GM18907 (cell line): ENCODE measurements around the gene FIS1.

ENCODE experiments used
- ATAC-seq: cut with Tn5 transposase; IDR thresholded peaks from one replicate; pipeline ENCODE4 v1.9.1; 2021; ENCODE audit warnings: mild to moderate bottlenecking, moderate library complexity; ENCODE audit not compliant: unreplicated experiment

The FIS1 gene

GRCh38 chr7:101235050-101235449 is 9.8 kb downstream of the FIS1 start:
- ATAC-seq = no peak

GRCh38 chr7:101234636-101235035 is 10.2 kb downstream of the FIS1 start:
- no peak for ATAC-seq

- ATAC-seq = no peak
Observed at GRCh38 chr7:101233907-101234547, 10.9 kb downstream of the FIS1 start.

GRCh38 chr7:101232141-101232850 is 12.6 kb downstream of the FIS1 start:
- no peak for ATAC-seq

GRCh38 chr7:101231644-101232043 is 13.2 kb downstream of the FIS1 start:
- no peak for ATAC-seq

GRCh38 chr7:101226721-101227120 is 18.2 kb downstream of the FIS1 start:
- no peak for ATAC-seq

- no peak for ATAC-seq
Observed at GRCh38 chr7:101225650-101226049, 19.2 kb downstream of the FIS1 start.

- no peak for ATAC-seq
Observed at GRCh38 chr7:101223528-101223927, 21.4 kb downstream of the FIS1 start.

GRCh38 chr7:101222275-101222830 is 22.5 kb downstream of the FIS1 start:
- no peak for ATAC-seq

GRCh38 chr7:101220295-101220694 is 24.6 kb downstream of the FIS1 start:
- no peak for ATAC-seq

- ATAC-seq = peak; percentile 16
Observed at GRCh38 chr7:101218236-101219125, 26.4 kb downstream of the FIS1 start.

GRCh38 chr7:101217388-101218235 is 27.3 kb downstream of the FIS1 start, which contains the start of the genes PLOD3 and ZNHIT1:
Gene PLOD3, minus strand, starts transcription at chr7:101217581. Its CDS starts 307 bp downstream, at chr7:101217274.
Gene ZNHIT1, plus strand, starts transcription at chr7:101218165. Its CDS starts 31 bp downstream, at chr7:101218196.
- ATAC-seq = peak; percentile 69

GRCh38 chr7:101216860-101217387 is 28.0 kb downstream of the FIS1 start:
- peak; percentile 22 for ATAC-seq

GRCh38 chr7:101216001-101216859 is 28.7 kb downstream of the FIS1 start:
- no peak for ATAC-seq

GRCh38 chr7:101212014-101212413 is 32.9 kb downstream of the FIS1 start:
- ATAC-seq = no peak

GRCh38 chr7:101211501-101211900 is 33.4 kb downstream of the FIS1 start:
- ATAC-seq = no peak

GRCh38 chr7:101210143-101210542 is 34.7 kb downstream of the FIS1 start:
- no peak for ATAC-seq

GRCh38 chr7:101208794-101209193 is 36.1 kb downstream of the FIS1 start:
- ATAC-seq = no peak

- ATAC-seq = no peak
Observed at GRCh38 chr7:101207459-101207858, 37.4 kb downstream of the FIS1 start.
